Measurements from ENCODE around the gene LRRC2.

Gene LRRC2

GRCh38 chr3:46469680-46470357, 96.3 kb downstream of the LRRC2 start:
- H3K36me3 ChIP-seq: no peaks in the 10 kb centered on the region
- peaks cover 0 to 7% (median 1%) of the 10 kb centered on the region in 4 donors for H3K4me1 ChIP-seq
- no peak overlapping the region for H3K27ac ChIP-seq
- intact Hi-C loops (cut with DNase I; ENCODE audit: low total_unique reads): no loop called here
- no peak overlapping the region for H3K4me3 ChIP-seq
- peaks cover 0 to 12% of the 10 kb centered on the region in 2 donors for H3K27me3 ChIP-seq
- no peak for DNase-seq
- H3K9me3 ChIP-seq: peaks cover 0 to 6% (median 0%) of the 10 kb centered on the region in 3 donors
- TF ChIP-seq CTCF (IDR thresholded peaks at IDR 0.05): no peak

- intact Hi-C loops (cut with DNase I; ENCODE audit: low total_unique reads): no loop called here
- peaks cover 0 to 8% (median 4%) of the 10 kb centered on the region in 4 donors for H3K4me1 ChIP-seq
- H3K27ac ChIP-seq: no peak overlapping the region
- peaks cover 0 to 20% of the 10 kb centered on the region in 2 donors for H3K27me3 ChIP-seq
- H3K9me3 ChIP-seq: no peaks in the 10 kb centered on the region
- no peaks in the 10 kb centered on the region for H3K36me3 ChIP-seq
- no peak for DNase-seq
- TF ChIP-seq CTCF (IDR thresholded peaks at IDR 0.05): no peak
- H3K4me3 ChIP-seq: no peak overlapping the region
Measured at GRCh38 chr3:46468753-46469600, 97.1 kb downstream of the LRRC2 start.

- no peaks in the 10 kb centered on the region for H3K36me3 ChIP-seq
- no peak for TF ChIP-seq CTCF (IDR thresholded peaks at IDR 0.05)
- H3K9me3 ChIP-seq: no peaks in the 10 kb centered on the region
- H3K4me1 ChIP-seq: peaks cover 0 to 8% (median 4%) of the 10 kb centered on the region in 4 donors
- intact Hi-C loops (cut with DNase I; ENCODE audit: low total_unique reads): no loop called here
- no peak overlapping the region for H3K27ac ChIP-seq
- no peak overlapping the region for H3K4me3 ChIP-seq
- H3K27me3 ChIP-seq: peaks cover 0 to 28% of the 10 kb centered on the region in 2 donors
- no peak for DNase-seq
Measured at GRCh38 chr3:46467562-46467961, 98.5 kb downstream of the LRRC2 start.

GRCh38 chr3:46466871-46467403, 99.2 kb downstream of the LRRC2 start:
- Histone ChIP-seq H3K4me3 (no peak overlapping the region), H3K36me3 (no peaks in the 10 kb centered on the region), H3K27ac (no peak overlapping the region), H3K4me1 (peaks cover 0 to 8% (median 4%) of the 10 kb centered on the region in 4 donors), H3K9me3 (no peaks in the 10 kb centered on the region), H3K27me3 (peaks cover 0 to 33% of the 10 kb centered on the region in 2 donors)
- no peak for TF ChIP-seq CTCF (IDR thresholded peaks at IDR 0.05)
- intact Hi-C loops (cut with DNase I; ENCODE audit: low total_unique reads): no loop called here
- no peak for DNase-seq

DNA sequence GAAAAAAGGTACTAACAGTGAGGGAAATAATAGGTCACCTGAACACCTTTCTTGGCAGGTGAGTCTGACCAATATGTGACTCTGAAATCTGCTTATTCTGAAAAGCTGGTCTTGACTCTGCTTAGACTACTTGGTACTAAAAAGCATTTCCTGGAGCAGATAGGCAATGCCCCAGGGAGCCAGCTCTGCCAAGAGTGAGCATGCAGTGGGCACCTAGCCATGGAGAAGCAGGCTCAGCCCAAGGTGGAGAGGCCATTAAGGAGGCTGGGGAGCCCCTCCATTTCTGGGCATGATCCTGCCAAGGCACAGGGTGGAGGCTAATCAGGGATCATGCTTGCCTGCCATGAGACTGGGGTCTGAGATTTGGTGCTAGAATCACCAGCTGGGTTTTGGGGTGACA, 99.8 kb downstream of the LRRC2 start:
- intact Hi-C loops (cut with DNase I; ENCODE audit: low total_unique reads): no loop called here
- Histone ChIP-seq H3K4me1 (peaks cover 0 to 8% (median 4%) of the 10 kb centered on the region in 4 donors), H3K27me3 (peaks cover 0 to 35% of the 10 kb centered on the region in 2 donors), H3K9me3 (no peaks in the 10 kb centered on the region), H3K27ac (no peak overlapping the region), H3K4me3 (no peak overlapping the region), H3K36me3 (no peaks in the 10 kb centered on the region)
- no peak for DNase-seq
- TF ChIP-seq CTCF (IDR thresholded peaks at IDR 0.05): no peak

All from tibial artery (tissue), 4 donors.